SK-N-SH (cell line): ENCODE measurements around the gene EBF4. TPM values are rescaled to one million over a fixed set of nuclear protein-coding genes. Genes with fewer than 3 reads are reported as not detected.

Source experiments
- CTCF ChIA-PET: fragments of 300-600, 350-600 bp; formaldehyde crosslinking; extraction: SDS; loops from one replicate; lab custom pipeline; 2021; lab: Yijun Ruan, JAX
- POLR2A ChIA-PET: fragments of 350-600 bp; sonication (Branson Sonifier 250); formaldehyde crosslinking; extraction: SDS; loops from one replicate; lab custom pipeline; 2020; ENCODE audit warnings: antibody characterized with exemption, inconsistent platforms; lab: Yijun Ruan, JAX
- DNase-seq: peaks from one replicate; pipeline ENCODE4 v3.0.0; 2012
- H2AFZ ChIP-seq: fragments of 200-600 bp; sonication (generic); 2 replicates; pipeline ENCODE4 v1.8.1; 2016; ENCODE audit warnings: antibody characterized with exemption, mild to moderate bottlenecking, low read depth
- H3F3A ChIP-seq: fragments of 200-600 bp; sonication (generic); replicated peaks from 2 replicates; pipeline ENCODE3; 2016; ENCODE audit warnings: antibody characterized with exemption, mild to moderate bottlenecking; ENCODE audit not compliant: insufficient read depth
- H3K27ac ChIP-seq, 2 experiments: fragments of 200-500 bp in 1 of 2; fragments of 200-600 bp in 1 of 2; sonication (Bioruptor generic) in 1 of 2; sonication (generic), shearing (Covaris generic) in 1 of 2; 2 replicates each; pipeline versions ENCODE4 v1.5.1 to v1.6.1; 2014 to 2016; ENCODE audit warnings: low read depth in 2 of 2, inconsistent platforms in 1 of 2, low read length in 1 of 2, mild to moderate bottlenecking in 1 of 2, mixed read lengths in 1 of 2
- H3K27me3 ChIP-seq: fragments of 200-600 bp; sonication (generic), shearing (Covaris generic); 2 replicates; pipeline ENCODE4 v1.6.1; 2016; ENCODE audit warnings: mixed run types; ENCODE audit not compliant: insufficient read depth
- H3K36me3 ChIP-seq, 2 experiments: fragments of 200-500 bp in 1 of 2; fragments of 200-600 bp in 1 of 2; sonication (Bioruptor generic) in 1 of 2; sonication (generic) in 1 of 2; replicated peaks in 1 of 2; 2 replicates each; pipeline versions ENCODE3 to v1.5.1; 2014 to 2016; ENCODE audit warnings: low read length in 1 of 2, mild to moderate bottlenecking in 1 of 2; ENCODE audit not compliant: insufficient read depth in 2 of 2, control insufficient read depth in 1 of 2
- H3K4me1 ChIP-seq, 2 experiments: fragments of 200-500 bp in 1 of 2; fragments of 200-600 bp in 1 of 2; sonication (Bioruptor generic) in 1 of 2; sonication (generic), shearing (Covaris generic) in 1 of 2; 2 replicates each; pipeline versions ENCODE4 v1.5.1 to v1.6.1; 2014 to 2016; ENCODE audit warnings: low read depth in 1 of 2, low read length in 1 of 2, mixed run types in 1 of 2; ENCODE audit not compliant: insufficient read depth in 2 of 2, control insufficient read depth in 1 of 2
- H3K4me2 ChIP-seq: fragments of 200-600 bp; sonication (generic), shearing (Covaris generic); 2 replicates; pipeline ENCODE4 v1.6.1; 2017; ENCODE audit warnings: mixed run types
- H3K4me3 ChIP-seq, 2 experiments: fragments of 200-500 bp in 1 of 2; fragments of 200-600 bp in 1 of 2; sonication (Bioruptor generic) in 1 of 2; sonication (generic), shearing (Covaris generic) in 1 of 2; 2 replicates each; pipeline versions ENCODE4 v1.5.1 to v1.8.1; 2014 to 2016; ENCODE audit warnings: low read depth in 2 of 2, inconsistent platforms in 1 of 2, low read length in 1 of 2, mild to moderate bottlenecking in 1 of 2, mixed read lengths in 1 of 2, moderate library complexity in 1 of 2
- H3K79me2 ChIP-seq: fragments of 200-600 bp; sonication (generic); 2 replicates; pipeline ENCODE4 v1.8.1; 2017; ENCODE audit warnings: mild to moderate bottlenecking; ENCODE audit not compliant: insufficient read depth
- H3K9ac ChIP-seq: fragments of 200-600 bp; sonication (generic); 2 replicates; pipeline ENCODE4 v1.6.1; 2017; ENCODE audit warnings: mixed run types
- H3K9me2 ChIP-seq: fragments of 200-600 bp; sonication (generic); 2 replicates; pipeline ENCODE4 v1.6.1; 2017; ENCODE audit warnings: mixed run types
- H3K9me3 ChIP-seq: fragments of 200-600 bp; sonication (generic); 2 replicates; pipeline ENCODE4 v1.6.1; 2017; ENCODE audit warnings: mixed run types, mild to moderate bottlenecking, moderate library complexity
- H4K20me1 ChIP-seq: fragments of 200-600 bp; sonication (generic); 2 replicates; pipeline ENCODE4 v1.6.1; 2017; ENCODE audit warnings: mild to moderate bottlenecking, mixed run types; ENCODE audit not compliant: insufficient read depth
- CHD2 ChIP-seq: fragments of 150-350 bp; IDR thresholded peaks from 2 replicates; pipeline ENCODE4 v1.6.1; 2018; ENCODE audit warnings: low read length; ENCODE audit not compliant: partially characterized antibody
- EP300 ChIP-seq, 2 experiments: IDR thresholded peaks; 2 replicates each; pipeline versions ENCODE4 v1.4.0 to v1.6.1; 2012; ENCODE audit warnings: borderline replicate concordance in 1 of 2, low read depth in 1 of 2, low read length in 1 of 2
- EZH2phosphoT487 ChIP-seq: fragments of 200-600 bp; sonication (generic); IDR thresholded peaks from 2 replicates; pipeline ENCODE4 v1.6.1; 2017; ENCODE audit warnings: low read depth, mixed run types, mild to moderate bottlenecking, antibody characterized with exemption, moderate library complexity, borderline replicate concordance
- FOXM1 ChIP-seq: IDR thresholded peaks from 2 replicates; pipeline ENCODE4 v1.4.0; 2012; ENCODE audit warnings: low read depth, mild to moderate bottlenecking
- GATA2 ChIP-seq: sonication (generic); formaldehyde crosslinking; IDR thresholded peaks from 2 replicates; pipeline ENCODE4 v1.5.0; 2020; ENCODE audit warnings: mild to moderate bottlenecking, missing genetic modification reagents
- JUND ChIP-seq: IDR thresholded peaks from 2 replicates; pipeline ENCODE4 v1.4.0; 2012
- MAX ChIP-seq: IDR thresholded peaks from 2 replicates; pipeline ENCODE4 v1.4.0; 2012; ENCODE audit warnings: low read depth
- MEF2A ChIP-seq: IDR thresholded peaks from 2 replicates; pipeline ENCODE4 v1.4.0; 2012; ENCODE audit warnings: low read depth, borderline replicate concordance
- MXI1 ChIP-seq: IDR thresholded peaks from 2 replicates; pipeline ENCODE4 v1.6.1; 2012; ENCODE audit warnings: mild to moderate bottlenecking, low read depth, low read length, improper control_type of control experiment
- NRF1 ChIP-seq: IDR thresholded peaks from 2 replicates; pipeline ENCODE4 v1.6.1; 2012; ENCODE audit warnings: low read depth, mild to moderate bottlenecking, low read length
- PBX3 ChIP-seq: IDR thresholded peaks from 2 replicates; pipeline ENCODE4; 2012
- POLR2AphosphoS5 ChIP-seq: IDR thresholded peaks from 2 replicates; pipeline ENCODE4 v1.6.1; 2012; ENCODE audit warnings: low read depth, low read length
- RCOR1 ChIP-seq: fragments of 150-350 bp; IDR thresholded peaks from 2 replicates; pipeline ENCODE4 v1.6.1; 2017; ENCODE audit warnings: antibody characterized with exemption, low read length
- SIN3A ChIP-seq: IDR thresholded peaks from 2 replicates; pipeline ENCODE4 v1.6.1; 2012; ENCODE audit warnings: low read depth, mild to moderate bottlenecking, low read length, moderate library complexity, borderline replicate concordance
- TEAD4 ChIP-seq: IDR thresholded peaks from 2 replicates; pipeline ENCODE4 v1.4.0; 2012; ENCODE audit warnings: mild to moderate bottlenecking, borderline replicate concordance; ENCODE audit not compliant: insufficient read depth
- ZBTB33 ChIP-seq: IDR thresholded peaks from 2 replicates; pipeline ENCODE4 v1.4.0; 2012; ENCODE audit warnings: low read depth, borderline replicate concordance
- WGBS: methylation state at CpG from one replicate; pipeline ENCODE4 v1.1.6; 2017; ENCODE audit warnings: low lambda C conversion rate; 5-methylcytosine and 5-hydroxymethylcytosine counted together
- polyA plus RNA-seq, 3 experiments: library from polyadenylated mRNA; depleted of rRNA; stranded (reverse); fragments of >200 nt; gene quantifications; 2 replicates each; pipeline ENCODE4 v1.2.3, GENCODE V29; 2012
- TF ChIP-seq, protein P1 (sequence below): fragments of 200-600 bp; sonication (generic); IDR thresholded peaks from 2 replicates; pipeline ENCODE4 v1.6.1; 2017; ENCODE audit warnings: antibody characterized with exemption, mild to moderate bottlenecking, moderate library complexity
- TF ChIP-seq, protein P2 (sequence below): fragments of 150-350 bp; IDR thresholded peaks from 2 replicates; pipeline ENCODE4 v1.6.1; 2017; ENCODE audit warnings: antibody characterized with exemption, low read length, low read depth, borderline replicate concordance
- TF ChIP-seq, protein P3 (sequence below): IDR thresholded peaks from 2 replicates; pipeline ENCODE4 v1.4.0; 2012; ENCODE audit warnings: low read depth, borderline replicate concordance

EBF4 gene
- polyA plus RNA-seq, 1 of the 3 experiments (the other 2 are of a cell fraction), result 20.6 TPM

DNA sequence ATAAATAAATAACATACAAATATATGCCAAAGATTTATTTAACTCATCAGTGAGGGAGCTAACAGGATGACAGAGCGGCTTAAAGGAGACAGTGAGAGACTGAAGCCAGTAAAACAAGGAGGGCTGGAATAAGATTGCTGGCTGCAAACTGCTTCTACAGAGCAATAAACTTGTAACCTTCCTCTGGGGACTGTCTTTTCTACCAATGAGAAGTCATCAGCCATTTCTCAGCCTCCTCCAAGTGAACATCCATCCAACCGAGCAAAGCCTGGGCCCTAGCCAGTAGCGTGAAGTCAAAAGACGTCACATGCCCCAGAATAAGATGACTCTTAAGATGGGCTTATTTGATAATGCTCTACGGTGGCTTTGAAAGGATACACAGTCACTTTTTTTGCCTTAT lies 65.4 kb downstream of the EBF4 start:
- TF ChIP-seq RCOR1 (no peak), FOXM1 (no peak), EP300 (IDR thresholded peaks at IDR 0.05; ENCODE audit: borderline replicate concordance in 1 of 2, low read depth in 1 of 2, low read length in 1 of 2) (no peak), NRF1 (no peak), SIN3A (no peak), PBX3 (no peak), EZH2phosphoT487 (no peak), TEAD4 (no peak), MEF2A (no peak)
- TF ChIP-seq, protein P1, sequence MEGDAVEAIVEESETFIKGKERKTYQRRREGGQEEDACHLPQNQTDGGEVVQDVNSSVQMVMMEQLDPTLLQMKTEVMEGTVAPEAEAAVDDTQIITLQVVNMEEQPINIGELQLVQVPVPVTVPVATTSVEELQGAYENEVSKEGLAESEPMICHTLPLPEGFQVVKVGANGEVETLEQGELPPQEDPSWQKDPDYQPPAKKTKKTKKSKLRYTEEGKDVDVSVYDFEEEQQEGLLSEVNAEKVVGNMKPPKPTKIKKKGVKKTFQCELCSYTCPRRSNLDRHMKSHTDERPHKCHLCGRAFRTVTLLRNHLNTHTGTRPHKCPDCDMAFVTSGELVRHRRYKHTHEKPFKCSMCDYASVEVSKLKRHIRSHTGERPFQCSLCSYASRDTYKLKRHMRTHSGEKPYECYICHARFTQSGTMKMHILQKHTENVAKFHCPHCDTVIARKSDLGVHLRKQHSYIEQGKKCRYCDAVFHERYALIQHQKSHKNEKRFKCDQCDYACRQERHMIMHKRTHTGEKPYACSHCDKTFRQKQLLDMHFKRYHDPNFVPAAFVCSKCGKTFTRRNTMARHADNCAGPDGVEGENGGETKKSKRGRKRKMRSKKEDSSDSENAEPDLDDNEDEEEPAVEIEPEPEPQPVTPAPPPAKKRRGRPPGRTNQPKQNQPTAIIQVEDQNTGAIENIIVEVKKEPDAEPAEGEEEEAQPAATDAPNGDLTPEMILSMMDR, result no peak
- H2AFZ ChIP-seq, result no peak overlapping the region
- H3K27me3 ChIP-seq, result no peaks in the 10 kb centered on the region
- H4K20me1 ChIP-seq, result no peaks in the 10 kb centered on the region
- WGBS, result 90% methylated on average over 5 of the region's 5 CpGs
- H3K27ac ChIP-seq, result no peak overlapping the region
- POLR2A ChIA-PET, result no interaction called here
- no peaks in the 10 kb centered on the region for H3K36me3 ChIP-seq
- H3K9me2 ChIP-seq, result no peaks in the 10 kb centered on the region
- no peak for DNase-seq
- CTCF ChIA-PET, result interaction anchor here (1.1 to 1.2 kb wide), 2 partner anchors 14 to 94 kb away, joined by 3 to 4 read pairs; no protein-coding TSS in a partner anchor
- H3K9ac ChIP-seq, result no peak overlapping the region
- no peaks in the 10 kb centered on the region for H3K9me3 ChIP-seq
- no peaks in the 10 kb centered on the region for H3F3A ChIP-seq
- no peak overlapping the region for H3K4me2 ChIP-seq
- H3K4me3 ChIP-seq, result no peak overlapping the region
- H3K4me1 ChIP-seq, result no peaks in the 10 kb centered on the region
- no peaks in the 10 kb centered on the region for H3K79me2 ChIP-seq

- no peaks in the 10 kb centered on the region for H3K79me2 ChIP-seq
- H3K4me3 ChIP-seq, result no peak overlapping the region
- TF ChIP-seq MAX (no peak), GATA2 (CRISPR knock-in tag) (no peak), ZBTB33 (no peak), MXI1 (no peak), JUND (no peak), POLR2AphosphoS5 (no peak), CHD2 (no peak), NRF1 (no peak), RCOR1 (no peak)
- TF ChIP-seq, protein P2, sequence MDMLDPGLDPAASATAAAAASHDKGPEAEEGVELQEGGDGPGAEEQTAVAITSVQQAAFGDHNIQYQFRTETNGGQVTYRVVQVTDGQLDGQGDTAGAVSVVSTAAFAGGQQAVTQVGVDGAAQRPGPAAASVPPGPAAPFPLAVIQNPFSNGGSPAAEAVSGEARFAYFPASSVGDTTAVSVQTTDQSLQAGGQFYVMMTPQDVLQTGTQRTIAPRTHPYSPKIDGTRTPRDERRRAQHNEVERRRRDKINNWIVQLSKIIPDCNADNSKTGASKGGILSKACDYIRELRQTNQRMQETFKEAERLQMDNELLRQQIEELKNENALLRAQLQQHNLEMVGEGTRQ, result no peak
- TF ChIP-seq, protein P3, sequence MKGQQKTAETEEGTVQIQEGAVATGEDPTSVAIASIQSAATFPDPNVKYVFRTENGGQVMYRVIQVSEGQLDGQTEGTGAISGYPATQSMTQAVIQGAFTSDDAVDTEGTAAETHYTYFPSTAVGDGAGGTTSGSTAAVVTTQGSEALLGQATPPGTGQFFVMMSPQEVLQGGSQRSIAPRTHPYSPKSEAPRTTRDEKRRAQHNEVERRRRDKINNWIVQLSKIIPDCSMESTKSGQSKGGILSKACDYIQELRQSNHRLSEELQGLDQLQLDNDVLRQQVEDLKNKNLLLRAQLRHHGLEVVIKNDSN, result no peak
- H3K4me2 ChIP-seq, result no peak overlapping the region
- H3K9ac ChIP-seq, result no peak overlapping the region
- 91% methylated on average over 10 of the region's 10 CpGs for WGBS
- H3K9me2 ChIP-seq, result no peaks in the 10 kb centered on the region
- no peaks in the 10 kb centered on the region for H3K36me3 ChIP-seq
- H3K27ac ChIP-seq, result no peak overlapping the region
- H2AFZ ChIP-seq, result no peak overlapping the region
- no peaks in the 10 kb centered on the region for H4K20me1 ChIP-seq
- H3K27me3 ChIP-seq, result no peaks in the 10 kb centered on the region
- H3K4me1 ChIP-seq, result no peaks in the 10 kb centered on the region
- H3K9me3 ChIP-seq, result no peaks in the 10 kb centered on the region
- no peak for DNase-seq
- ChIA-PET POLR2A (no interaction called here), CTCF (no interaction called here)
- H3F3A ChIP-seq, result no peaks in the 10 kb centered on the region
Measured at GRCh38 chr20:2759143-2759542, 66.6 kb downstream of the EBF4 start.
